PC-9 (cell line): Measurements from ENCODE around the gene IQSEC3.

Experiments used
- EZH2 ChIP-seq: fragments of 200-600 bp; sonication (generic); IDR thresholded peaks from 2 replicates; pipeline ENCODE4 v1.8.0; 2017; ENCODE audit warnings: antibody characterized with exemption, low read depth
- TF ChIP-seq, protein P1 (sequence below): fragments of 200-600 bp; sonication (generic); conservative IDR thresholded peaks from 2 replicates; pipeline ENCODE4 v1.6.1; 2017; ENCODE audit warnings: mixed run types, antibody characterized with exemption, mild to moderate bottlenecking, moderate library complexity

- TF ChIP-seq, protein P1, sequence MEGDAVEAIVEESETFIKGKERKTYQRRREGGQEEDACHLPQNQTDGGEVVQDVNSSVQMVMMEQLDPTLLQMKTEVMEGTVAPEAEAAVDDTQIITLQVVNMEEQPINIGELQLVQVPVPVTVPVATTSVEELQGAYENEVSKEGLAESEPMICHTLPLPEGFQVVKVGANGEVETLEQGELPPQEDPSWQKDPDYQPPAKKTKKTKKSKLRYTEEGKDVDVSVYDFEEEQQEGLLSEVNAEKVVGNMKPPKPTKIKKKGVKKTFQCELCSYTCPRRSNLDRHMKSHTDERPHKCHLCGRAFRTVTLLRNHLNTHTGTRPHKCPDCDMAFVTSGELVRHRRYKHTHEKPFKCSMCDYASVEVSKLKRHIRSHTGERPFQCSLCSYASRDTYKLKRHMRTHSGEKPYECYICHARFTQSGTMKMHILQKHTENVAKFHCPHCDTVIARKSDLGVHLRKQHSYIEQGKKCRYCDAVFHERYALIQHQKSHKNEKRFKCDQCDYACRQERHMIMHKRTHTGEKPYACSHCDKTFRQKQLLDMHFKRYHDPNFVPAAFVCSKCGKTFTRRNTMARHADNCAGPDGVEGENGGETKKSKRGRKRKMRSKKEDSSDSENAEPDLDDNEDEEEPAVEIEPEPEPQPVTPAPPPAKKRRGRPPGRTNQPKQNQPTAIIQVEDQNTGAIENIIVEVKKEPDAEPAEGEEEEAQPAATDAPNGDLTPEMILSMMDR, result no peak; the same call in 1 of the 2 replicates
- TF ChIP-seq EZH2, result no peak
These were observed 103.2 kb downstream of the IQSEC3 start for GRCh38 chr12:169528-170370.
